NCI-H446 treated with DMSO at 0.1 percent for 48 hours (cell line): ENCODE results near the gene ARSG.

Source experiments
- DNase-seq: peaks from one replicate; lab custom pipeline; 2025; lab: John Stamatoyannopoulos, UW

ARSG gene

GRCh38 chr17:68378268-68379176 is 87.2 kb downstream of the ARSG start:
- DNase-seq = no peak

- no peak for DNase-seq
Observed at GRCh38 chr17:68379177-68379510, 87.8 kb downstream of the ARSG start.

GRCh38 chr17:68379692-68380677 is 88.7 kb downstream of the ARSG start:
- no peak for DNase-seq

GRCh38 chr17:68381076-68381900 is 90.0 kb downstream of the ARSG start:
- no peak for DNase-seq

- DNase-seq = no peak
Observed at GRCh38 chr17:68382582-68383085, 91.3 kb downstream of the ARSG start.

GRCh38 chr17:68383120-68383442 is 91.8 kb downstream of the ARSG start:
- no peak for DNase-seq

GRCh38 chr17:68383443-68384321 is 92.4 kb downstream of the ARSG start:
- no peak for DNase-seq

GRCh38 chr17:68384471-68384870 is 93.2 kb downstream of the ARSG start:
- DNase-seq = no peak

GRCh38 chr17:68384941-68385340 is 93.6 kb downstream of the ARSG start:
- no peak for DNase-seq

- DNase-seq = no peak
Observed at GRCh38 chr17:68385490-68386215, 94.4 kb downstream of the ARSG start.

GRCh38 chr17:68387435-68388218 is 96.3 kb downstream of the ARSG start:
- no peak for DNase-seq

- no peak for DNase-seq
Observed at GRCh38 chr17:68389041-68389440, 97.7 kb downstream of the ARSG start.

GRCh38 chr17:68390888-68391545 is 99.7 kb downstream of the ARSG start:
- DNase-seq = no peak

- DNase-seq = no peak
Observed at GRCh38 chr17:68391561-68392268, 100.4 kb downstream of the ARSG start.

- no peak for DNase-seq
Observed at GRCh38 chr17:68394608-68395331, 103.5 kb downstream of the ARSG start.

- DNase-seq = no peak
Observed at GRCh38 chr17:68396226-68397107, 105.2 kb downstream of the ARSG start.
